Stimulated activated CD4-positive, alpha-beta T cell treated with anti-CD3 and anti-CD28 coated beads, Interleukin-15, amount 100 ng/mL, for 24 hours (primary cell): Measurements from ENCODE around the gene ZMYM1.
"Not testable (repeated sequence)": the region's sequence is repeated elsewhere in the genome, so short reads cannot be mapped to it uniquely, and the experiment has no call there.

Source experiments
- DNase-seq: peaks from one replicate; pipeline ENCODE4 v3.0.0-alpha.2; 2020

The ZMYM1 gene

GRCh38 chr1:35079003-35079930 is at the start of gene ZMYM1:
Gene ZMYM1 (plus strand): TSS chr1:35079385. CDS start chr1:35093988, 14,603 bp downstream.
- DNase-seq, result peak; percentile 95

- DNase-seq, result no peak
These were observed 49.4 kb upstream of the ZMYM1 start for GRCh38 chr1:35029761-35030160.

- DNase-seq, result no peak
These were observed 48.8 kb upstream of the ZMYM1 start for GRCh38 chr1:35030338-35030737.

GRCh38 chr1:35030756-35031446 is 48.3 kb upstream of the ZMYM1 start:
- DNase-seq, result peak; percentile 50

- no peak for DNase-seq
These were observed 46.8 kb upstream of the ZMYM1 start for GRCh38 chr1:35032384-35032739.

- no peak for DNase-seq
These were observed 45.8 kb upstream of the ZMYM1 start for GRCh38 chr1:35033346-35033745.

GRCh38 chr1:35036621-35037020 is 42.6 kb upstream of the ZMYM1 start:
- no peak for DNase-seq

- no peak for DNase-seq
These were observed 42.0 kb upstream of the ZMYM1 start for GRCh38 chr1:35037206-35037605.

GRCh38 chr1:35038723-35039122 is 40.5 kb upstream of the ZMYM1 start:
- no peak for DNase-seq

- DNase-seq, result no peak
These were observed 35.7 kb upstream of the ZMYM1 start for GRCh38 chr1:35043498-35043897.

GRCh38 chr1:35044431-35044830 is 34.8 kb upstream of the ZMYM1 start:
- no peak for DNase-seq

GRCh38 chr1:35046730-35047129 is 32.5 kb upstream of the ZMYM1 start:
- no peak for DNase-seq

GRCh38 chr1:35047188-35047858 is 31.9 kb upstream of the ZMYM1 start:
- no peak for DNase-seq

GRCh38 chr1:35049116-35049515 is 30.1 kb upstream of the ZMYM1 start:
- DNase-seq, result no peak

GRCh38 chr1:35053433-35053832 is 25.8 kb upstream of the ZMYM1 start:
- no peak for DNase-seq

GRCh38 chr1:35054282-35054681 is 24.9 kb upstream of the ZMYM1 start:
- DNase-seq, result not testable (repeated sequence)

- DNase-seq, result not testable (repeated sequence)
These were observed 20.9 kb upstream of the ZMYM1 start for GRCh38 chr1:35058321-35058720.

GRCh38 chr1:35058988-35059387 is 20.2 kb upstream of the ZMYM1 start:
- no peak for DNase-seq

GRCh38 chr1:35062518-35063196 is 16.5 kb upstream of the ZMYM1 start:
- DNase-seq, result no peak

- DNase-seq, result no peak
These were observed 14.9 kb upstream of the ZMYM1 start for GRCh38 chr1:35064265-35064664.

- DNase-seq, result no peak
These were observed 9.4 kb upstream of the ZMYM1 start for GRCh38 chr1:35069746-35070145.

GRCh38 chr1:35073265-35073811 is 5.8 kb upstream of the ZMYM1 start:
- no peak for DNase-seq

- DNase-seq, result not testable (repeated sequence)
These were observed 2.8 kb upstream of the ZMYM1 start for GRCh38 chr1:35076426-35076825.
